Lung microvascular endothelial cell (primary cell): ENCODE data around the gene WDR81. TPM values are rescaled to one million over a fixed set of nuclear protein-coding genes. Genes with fewer than 3 reads are reported as not detected.
"Not testable (repeated sequence)": the region's sequence is repeated elsewhere in the genome, so short reads cannot be mapped to it uniquely, and the experiment has no call there.

Experiments
- DNase-seq, 2 donors: peaks; one replicate each; pipeline versions ENCODE4 v3.0.0 to v3.0.0-alpha.2; 2010; ENCODE audit warnings: low read depth in 2 of 2
- total RNA-seq: library from RNA; depleted of rRNA; stranded (reverse); fragments of >200 nt; gene quantifications from 2 replicates; pipeline ENCODE4 v1.2.1, GENCODE V29; 2014

WDR81 gene
- total RNA-seq, 1 donor from 2014 or later = 12.7 TPM

- no peak for DNase-seq
These were observed 29.4 kb downstream of the WDR81 start for GRCh38 chr17:1753767-1754429.

DNA sequence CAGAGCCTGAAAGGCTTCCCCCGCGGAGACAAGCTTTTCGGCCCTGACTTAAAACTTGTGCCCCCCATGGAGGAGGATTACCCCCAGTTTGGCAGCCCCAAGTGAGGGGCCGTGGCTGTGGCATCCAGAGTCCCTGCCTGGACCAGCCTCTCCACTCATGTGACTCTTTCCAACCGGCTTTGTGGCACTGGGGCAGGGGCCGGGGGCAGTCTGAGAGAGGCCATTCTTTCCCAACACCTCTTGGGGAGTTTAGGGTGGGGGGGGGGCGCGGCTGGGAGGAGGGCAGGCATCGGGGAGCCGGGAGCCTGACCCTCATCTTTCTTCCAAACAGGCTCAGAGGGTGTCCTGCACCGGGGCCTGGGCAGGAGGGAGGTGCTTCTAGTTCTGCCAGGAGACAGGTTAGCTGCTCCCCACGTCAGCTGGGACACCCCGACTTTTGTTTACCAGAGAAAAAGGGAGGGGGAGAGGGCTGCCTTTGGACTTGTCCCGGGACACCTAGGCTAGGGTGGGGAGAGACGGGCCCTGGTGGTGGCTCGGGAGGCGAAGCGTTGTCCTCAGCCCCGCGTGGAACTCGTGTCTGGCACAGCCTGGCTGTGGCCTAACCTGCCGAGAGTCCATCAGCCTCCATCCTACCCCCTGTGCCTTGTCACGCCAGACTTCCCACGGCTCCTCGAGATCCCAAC is 30.1 kb downstream of the WDR81 start:
- DNase-seq = no peak

DNA sequence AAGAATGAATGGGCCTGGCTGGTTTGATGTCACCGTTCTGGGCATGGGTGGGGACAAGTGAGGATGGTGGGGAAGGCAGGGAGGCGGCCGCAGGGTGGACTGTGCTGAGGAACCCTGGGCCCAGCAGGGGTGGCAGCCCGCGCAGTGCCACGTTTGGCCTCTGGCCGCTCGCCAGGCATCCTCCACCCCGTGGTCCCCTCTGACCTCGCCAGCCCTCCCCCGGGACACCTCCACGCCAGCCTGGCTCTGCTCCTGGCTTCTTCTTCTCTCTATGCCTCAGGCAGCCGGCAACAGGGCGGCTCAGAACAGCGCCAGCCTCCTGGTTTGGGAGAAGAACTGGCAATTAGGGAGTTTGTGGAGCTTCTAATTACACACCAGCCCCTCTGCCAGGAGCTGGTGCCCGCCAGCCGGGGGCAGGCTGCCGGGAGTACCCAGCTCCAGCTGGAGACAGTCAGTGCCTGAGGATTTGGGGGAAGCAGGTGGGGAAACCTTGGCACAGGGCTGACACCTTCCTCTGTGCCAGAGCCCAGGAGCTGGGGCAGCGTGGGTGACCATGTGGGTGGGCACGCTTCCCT is 30.8 kb downstream of the WDR81 start:
- no peak for DNase-seq

GRCh38 chr17:1755827-1756262 is 31.3 kb downstream of the WDR81 start:
- no peak for DNase-seq

GRCh38 chr17:1758807-1759206 is 34.3 kb downstream of the WDR81 start:
- no peak for DNase-seq

GRCh38 chr17:1759529-1759928 is 35.0 kb downstream of the WDR81 start:
- DNase-seq = no peak

DNA sequence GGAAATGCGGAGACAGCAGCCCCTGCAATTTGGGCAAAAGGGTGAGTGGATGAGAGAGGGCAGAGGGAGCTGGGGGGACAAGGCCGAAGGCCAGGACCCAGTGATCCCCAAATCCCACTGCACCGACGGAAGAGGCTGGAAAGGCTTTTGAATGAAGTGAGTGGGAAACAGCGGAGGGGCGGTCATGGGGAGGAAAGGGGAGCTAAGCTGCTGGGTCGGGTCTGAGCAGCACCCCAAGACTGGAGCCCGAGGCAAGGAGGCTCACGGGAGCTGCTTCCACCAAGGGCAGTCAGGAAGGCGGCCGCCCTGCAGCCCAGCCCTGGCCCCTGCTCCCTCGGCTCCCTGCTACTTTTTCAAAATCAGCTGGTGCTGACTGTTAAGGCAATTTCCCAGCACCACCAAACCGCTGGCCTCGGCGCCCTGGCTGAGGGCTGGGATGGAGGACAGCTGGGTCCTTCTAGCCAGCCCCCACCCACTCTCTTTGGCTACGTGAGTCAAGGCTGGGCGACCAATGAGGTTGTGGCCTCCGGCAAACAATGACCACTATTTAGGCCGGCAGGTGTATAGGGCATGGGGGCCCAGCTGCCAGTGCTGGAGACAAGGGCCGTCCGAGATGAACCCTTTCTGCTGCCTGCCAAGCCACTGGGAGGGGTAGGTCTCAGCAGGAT is 37.9 kb downstream of the WDR81 start:
- no peak for DNase-seq

GRCh38 chr17:1762901-1763898 is 38.7 kb downstream of the WDR81 start:
- no peak for DNase-seq

DNA sequence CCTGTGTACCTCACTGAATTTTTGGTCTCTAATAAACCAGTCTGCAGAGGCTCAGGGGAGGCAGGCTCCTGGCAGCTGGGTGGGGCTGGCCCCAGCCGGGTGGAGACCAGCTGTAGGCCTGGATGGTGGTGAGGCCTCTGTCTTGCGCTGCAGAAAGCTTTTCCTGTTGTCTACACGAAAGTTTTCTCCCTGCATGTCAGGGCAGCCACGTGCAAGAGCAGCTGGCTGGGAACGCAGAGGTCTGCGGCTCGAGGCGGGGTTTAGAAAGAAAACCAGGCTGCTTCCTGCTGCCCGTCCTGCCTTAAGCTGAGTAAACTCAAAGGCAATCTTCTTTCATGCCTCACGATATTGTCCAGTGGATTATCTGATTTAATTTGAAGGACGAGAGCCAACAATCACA is 39.8 kb downstream of the WDR81 start:
- peak; percentile 54 to 90 for DNase-seq

- DNase-seq = not testable (repeated sequence)
These were observed 40.2 kb downstream of the WDR81 start for GRCh38 chr17:1764705-1765104.

GRCh38 chr17:1765576-1765975 is 41.1 kb downstream of the WDR81 start:
- no peak for DNase-seq

GRCh38 chr17:1766382-1767135 is 42.1 kb downstream of the WDR81 start:
- no peak for DNase-seq

- DNase-seq = no peak
These were observed 42.9 kb downstream of the WDR81 start for GRCh38 chr17:1767358-1767757.

DNA sequence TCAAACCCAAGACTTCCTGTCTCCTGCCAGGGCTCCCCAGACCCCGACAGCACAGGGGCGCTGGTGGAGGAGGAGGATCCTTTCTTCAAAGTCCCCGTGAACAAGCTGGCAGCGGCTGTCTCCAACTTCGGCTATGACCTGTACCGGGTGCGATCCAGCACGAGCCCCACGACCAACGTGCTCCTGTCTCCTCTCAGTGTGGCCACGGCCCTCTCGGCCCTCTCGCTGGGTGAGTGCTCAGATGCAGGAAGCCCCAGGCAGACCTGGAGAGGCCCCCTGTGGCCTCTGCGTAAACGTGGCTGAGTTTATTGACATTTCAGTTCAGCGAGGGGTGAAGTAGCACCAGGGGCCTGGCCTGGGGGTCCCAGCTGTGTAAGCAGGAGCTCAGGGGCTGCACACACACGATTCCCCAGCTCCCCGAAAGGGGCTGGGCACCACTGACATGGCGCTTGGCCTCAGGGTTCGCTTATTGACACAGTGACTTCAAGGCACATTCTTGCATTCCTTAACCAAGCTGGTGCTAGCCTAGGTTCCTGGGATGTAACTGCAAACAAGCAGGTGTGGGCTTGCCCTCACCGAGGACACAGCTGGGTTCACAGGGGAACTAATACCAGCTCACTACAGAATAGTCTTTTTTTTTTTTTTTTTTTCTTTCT is 45.4 kb downstream of the WDR81 start:
- no peak for DNase-seq

DNA sequence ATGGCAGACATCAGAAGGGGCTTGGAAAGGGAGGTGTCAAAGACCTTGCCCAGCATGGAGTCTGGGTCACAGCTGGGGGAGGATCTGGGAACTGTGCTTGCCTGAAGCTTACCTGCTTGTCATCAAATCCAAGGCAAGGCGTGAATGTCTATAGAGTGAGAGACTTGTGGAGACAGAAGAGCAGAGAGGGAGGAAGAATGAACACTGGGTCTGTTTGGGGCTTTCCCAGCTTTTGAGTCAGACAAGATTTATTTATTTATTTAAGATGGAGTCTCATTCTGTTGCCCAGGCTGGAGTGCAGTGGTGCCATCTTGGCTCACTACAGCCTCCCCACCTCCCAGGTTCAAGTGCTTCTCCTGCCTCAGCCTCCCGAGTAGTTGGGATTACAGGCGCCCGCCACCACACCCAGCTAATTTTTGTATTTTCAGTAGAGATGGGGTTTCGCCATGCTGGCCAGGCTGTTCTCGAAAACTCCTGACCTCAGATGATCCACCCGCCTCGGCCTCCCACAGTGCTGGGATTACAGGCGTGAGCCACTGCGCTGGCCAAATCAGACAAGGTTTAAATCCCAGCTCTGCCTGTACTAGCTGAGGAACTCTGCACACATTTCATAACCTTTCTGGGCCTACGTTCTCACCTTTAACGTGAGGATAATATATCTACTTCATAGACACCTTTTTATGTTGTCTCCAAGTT is 48.6 kb downstream of the WDR81 start:
- peak in 1 of 2 donors; percentile 31 for DNase-seq

- no peak for DNase-seq
These were observed 49.2 kb downstream of the WDR81 start for GRCh38 chr17:1773696-1774181.

- DNase-seq = no peak
These were observed 50.1 kb downstream of the WDR81 start for GRCh38 chr17:1774390-1775176.

DNA sequence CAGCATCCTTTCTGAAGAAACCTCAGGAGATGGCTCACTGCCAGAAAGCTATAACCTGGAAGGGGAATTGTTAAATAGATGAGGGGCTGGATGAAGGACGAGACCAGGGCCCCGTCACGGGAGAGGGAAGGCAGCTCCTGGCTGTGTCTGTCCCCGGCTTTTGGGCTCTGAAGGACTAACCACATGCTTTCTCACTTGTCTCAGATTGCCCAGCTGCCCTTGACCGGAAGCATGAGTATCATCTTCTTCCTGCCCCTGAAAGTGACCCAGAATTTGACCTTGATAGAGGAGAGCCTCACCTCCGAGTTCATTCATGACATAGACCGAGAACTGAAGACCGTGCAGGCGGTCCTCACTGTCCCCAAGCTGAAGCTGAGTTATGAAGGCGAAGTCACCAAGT is 51.8 kb downstream of the WDR81 start:
- no peak for DNase-seq
